HG02870 (cell line): ENCODE measurements around the gene TNNT2.

Experiments
- ATAC-seq: cut with Tn5 transposase; IDR thresholded peaks from one replicate; pipeline ENCODE4 v1.9.1; 2021; ENCODE audit warnings: mild to moderate bottlenecking, moderate library complexity; ENCODE audit not compliant: unreplicated experiment

Gene TNNT2

DNA sequence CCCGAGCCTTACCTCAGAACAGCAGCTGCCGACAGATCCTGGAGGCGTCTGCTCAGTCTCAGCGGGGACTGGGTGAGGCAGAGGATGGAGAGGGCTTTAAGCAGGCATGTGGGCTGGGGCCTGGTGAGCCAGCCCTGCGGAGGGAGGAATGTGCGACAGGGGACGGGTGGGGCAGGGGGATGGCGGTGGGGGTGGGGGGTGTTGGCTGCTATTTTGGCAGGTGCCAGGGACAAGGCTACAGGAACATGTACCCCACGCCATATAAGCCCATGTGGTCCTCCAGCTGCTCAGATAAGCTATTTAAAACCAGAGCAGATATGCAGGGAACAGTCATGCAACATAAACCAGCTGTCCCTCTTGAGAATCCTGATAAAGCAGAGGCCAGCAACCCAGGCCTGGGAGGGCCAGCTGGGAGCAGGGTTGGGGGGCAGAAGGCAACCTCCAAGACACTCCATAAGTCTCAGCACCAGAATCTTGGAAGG lies at the start of gene TNNT2:
TSS of gene TNNT2 (minus strand) at position 70 of the 482 bp plus-strand sequence. CDS start 4,426 bp downstream, outside the sequence.
- ATAC-seq, result no peak

DNA sequence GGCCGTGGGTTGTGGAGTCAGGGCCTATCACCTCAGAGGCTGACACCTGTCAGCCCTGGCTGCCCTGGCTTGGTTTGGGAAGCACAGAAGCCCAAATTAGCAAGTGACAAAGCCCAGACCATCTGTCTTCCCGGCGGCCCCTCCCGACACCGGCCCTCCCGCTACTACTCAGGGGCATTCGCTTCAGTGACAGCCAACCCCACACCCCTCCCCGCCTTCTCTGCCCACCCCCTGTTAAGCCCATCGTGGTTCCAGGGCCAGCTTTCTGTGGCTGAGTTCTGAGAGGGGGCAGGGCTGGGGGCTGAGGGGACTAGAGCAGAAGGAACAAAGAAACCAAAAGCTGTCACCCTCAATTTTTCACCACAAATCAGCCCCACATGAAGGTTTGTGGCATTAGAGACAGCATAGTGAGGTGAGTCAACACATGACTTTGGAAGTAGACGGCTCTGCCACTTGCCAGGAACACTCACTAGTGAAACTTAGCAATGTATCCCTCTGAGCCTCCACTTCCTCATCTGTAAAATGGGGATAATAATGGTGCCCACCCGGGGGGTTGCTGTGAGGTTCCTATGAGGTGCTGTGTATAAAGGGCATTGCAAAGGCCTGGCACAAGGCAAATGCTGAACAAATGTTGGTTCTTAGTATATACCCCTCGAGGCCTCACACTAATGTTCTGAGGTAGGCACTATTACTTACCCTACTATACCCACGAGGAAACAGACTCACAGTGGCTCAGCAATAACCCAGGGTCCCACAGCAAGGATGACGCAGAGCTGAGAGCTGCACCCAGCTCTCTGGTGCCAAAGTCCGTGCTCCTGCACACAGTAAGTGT lies 49.2 kb upstream of the TNNT2 start:
- no peak for ATAC-seq

DNA sequence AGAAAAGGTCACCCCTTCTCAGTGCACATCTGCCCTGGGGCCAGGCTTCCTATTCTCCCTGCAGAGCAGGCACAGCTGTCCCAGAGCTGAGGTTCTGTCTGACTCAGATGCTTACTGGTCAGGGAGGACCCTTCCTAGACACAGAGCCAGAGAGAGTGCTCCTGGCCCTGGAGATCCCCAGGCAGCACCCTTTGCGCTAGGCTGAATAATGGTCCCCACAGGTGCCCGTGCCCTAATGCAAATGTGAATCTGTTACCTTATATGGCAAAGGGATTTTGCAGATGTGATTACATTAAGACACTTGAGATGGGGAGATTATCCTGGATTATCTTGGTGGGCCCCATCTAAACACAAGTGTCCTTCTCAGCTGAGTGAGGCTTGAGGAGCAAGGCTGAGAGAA lies 46.7 kb upstream of the TNNT2 start:
- ATAC-seq, result no peak

DNA sequence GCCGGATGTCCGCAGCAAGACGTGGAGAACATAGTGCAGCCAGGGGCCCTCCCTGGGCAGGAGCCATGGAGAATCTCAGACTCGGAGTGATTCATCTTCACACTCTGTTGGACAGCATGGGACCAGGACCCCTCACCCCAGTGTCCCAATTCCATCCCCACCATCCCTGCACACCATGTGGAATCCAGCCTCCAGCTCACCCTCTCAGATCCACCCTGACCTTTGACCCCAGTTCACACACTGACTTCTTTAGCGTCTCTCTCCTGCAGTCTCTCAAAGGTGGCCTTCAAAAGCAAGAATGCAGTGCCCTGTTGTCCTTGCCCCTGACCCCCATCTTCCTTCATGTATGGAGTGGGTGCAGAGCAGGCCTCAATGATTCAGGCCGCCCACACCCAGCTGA lies 46.2 kb upstream of the TNNT2 start:
- ATAC-seq, result no peak

DNA sequence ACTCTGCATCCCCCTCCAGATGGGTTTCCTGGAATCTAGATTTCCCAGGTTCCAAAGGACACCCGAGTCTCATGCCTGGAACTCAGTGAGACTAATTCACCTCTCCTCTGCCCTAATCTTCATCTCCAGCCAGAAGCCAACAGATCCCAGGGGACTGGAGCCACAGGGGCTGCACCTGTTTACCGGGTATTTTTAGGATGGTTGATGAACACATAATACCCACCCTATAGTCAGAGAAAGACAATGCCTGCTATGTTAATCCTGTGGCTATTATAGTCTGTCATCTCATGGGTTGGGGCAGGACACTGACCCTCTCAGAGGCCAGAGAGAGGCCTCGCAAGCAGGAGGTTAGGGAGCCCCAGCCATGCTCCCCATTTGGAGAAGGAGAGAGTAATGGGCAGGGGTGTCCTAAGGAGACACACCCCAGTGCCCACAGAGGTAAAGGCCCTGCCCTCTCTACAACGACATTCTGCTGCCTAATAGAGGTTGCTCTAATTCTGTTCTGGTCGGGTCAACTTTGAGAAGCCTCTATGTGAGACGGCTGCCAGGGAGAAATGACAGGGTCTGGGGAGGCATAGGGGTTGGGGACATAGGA lies 45.1 kb upstream of the TNNT2 start:
- no peak for ATAC-seq

DNA sequence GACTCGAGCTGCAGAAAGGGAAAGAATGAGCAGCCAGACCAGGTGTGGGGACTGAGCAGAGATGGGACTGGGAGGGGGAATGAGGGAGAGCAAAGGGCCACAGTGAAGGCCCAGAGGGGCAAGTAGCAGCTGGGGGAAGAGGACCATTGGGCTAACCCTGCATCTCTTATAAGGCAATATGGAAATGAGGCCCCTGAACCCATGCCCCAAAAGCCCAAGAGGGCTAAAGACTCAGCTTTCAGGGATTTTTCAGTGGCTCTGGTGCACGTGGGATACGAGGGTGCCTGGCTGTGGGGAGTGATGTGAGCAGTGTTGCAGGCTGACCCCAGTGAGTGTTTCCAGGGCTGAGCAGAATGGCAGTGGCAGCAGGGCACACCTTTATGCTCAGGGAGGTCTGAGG lies 44.5 kb upstream of the TNNT2 start:
- ATAC-seq, result no peak

DNA sequence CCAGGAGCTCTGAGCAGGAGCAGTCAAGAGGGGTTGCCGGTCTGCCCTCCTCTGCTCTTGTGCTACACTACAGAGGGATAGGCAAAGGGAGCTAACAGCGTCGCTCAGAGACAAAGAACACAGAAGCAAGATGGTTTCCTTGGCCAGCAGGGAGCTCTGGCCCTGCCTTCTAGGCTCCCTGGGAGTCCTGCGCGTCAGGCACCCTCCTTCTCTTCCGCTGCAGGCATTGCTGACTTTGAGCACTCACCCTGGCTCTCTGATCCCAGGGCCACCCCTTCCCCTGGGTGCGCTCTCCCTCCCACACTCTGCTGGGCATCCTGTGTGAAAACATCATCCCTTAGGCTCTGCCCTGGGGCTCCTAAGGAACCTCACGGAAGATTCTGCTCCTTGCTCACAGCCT lies 43.6 kb upstream of the TNNT2 start:
- no peak for ATAC-seq

DNA sequence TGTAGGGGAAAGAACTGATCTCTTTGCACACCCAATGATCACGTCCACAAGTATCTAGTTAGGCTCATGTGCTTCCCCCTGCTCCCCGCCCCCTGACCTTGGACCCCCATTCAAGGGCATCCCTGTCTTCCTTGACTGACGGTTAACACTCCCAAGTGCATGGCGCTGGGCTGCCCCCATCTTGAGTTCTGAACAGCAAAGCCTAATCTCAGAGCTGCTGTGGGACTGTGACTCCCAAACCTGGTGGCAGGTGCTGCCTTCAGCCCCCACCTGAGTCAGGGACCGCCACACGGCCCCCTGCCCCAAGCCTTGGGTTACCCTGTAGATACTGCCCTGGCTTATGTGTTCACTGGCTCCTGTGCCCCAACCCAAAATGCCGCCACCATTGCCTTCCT lies 43.1 kb upstream of the TNNT2 start:
- ATAC-seq, result no peak

DNA sequence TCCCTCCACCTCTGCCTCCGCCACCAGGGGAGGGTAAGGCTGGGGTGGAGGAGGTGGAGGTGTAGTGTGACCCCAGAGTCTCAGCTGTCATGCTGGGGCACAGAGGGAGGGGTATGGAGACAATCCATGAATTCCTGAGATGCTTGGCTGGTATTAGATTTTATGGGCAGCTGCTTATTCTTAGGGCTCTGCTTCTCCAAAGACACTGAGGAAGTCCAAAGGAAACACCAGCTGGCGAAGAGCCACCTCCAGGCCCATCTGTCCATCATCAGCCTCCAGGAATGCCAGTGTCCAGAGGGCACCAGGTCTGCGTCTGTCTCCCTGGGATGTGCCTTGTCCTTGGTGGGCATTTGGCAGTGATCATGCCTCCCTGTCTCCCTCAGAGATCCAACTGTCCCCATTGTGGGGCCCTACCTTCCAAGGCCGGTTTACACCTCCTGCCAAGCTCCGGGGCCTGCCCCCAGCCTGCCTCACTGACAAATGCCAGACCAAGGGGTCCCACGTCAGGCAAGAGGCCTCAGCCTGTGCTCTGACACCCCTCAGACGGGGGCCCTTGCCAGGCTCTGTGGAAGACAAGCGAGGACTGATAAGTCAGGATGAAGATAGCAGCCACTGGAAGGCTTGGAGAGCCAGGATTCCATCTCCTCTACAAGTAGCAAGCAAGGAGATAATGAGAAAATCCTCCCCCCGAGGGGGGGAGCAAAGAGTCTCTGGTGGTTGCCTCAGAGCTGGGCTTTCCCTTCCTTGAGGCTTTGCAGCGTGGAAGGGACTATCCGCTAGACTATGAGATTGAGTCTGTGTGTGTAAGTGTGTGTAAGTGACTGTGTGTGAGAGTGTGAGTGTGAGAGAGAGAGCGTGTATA lies 42.5 kb upstream of the TNNT2 start:
- no peak for ATAC-seq

DNA sequence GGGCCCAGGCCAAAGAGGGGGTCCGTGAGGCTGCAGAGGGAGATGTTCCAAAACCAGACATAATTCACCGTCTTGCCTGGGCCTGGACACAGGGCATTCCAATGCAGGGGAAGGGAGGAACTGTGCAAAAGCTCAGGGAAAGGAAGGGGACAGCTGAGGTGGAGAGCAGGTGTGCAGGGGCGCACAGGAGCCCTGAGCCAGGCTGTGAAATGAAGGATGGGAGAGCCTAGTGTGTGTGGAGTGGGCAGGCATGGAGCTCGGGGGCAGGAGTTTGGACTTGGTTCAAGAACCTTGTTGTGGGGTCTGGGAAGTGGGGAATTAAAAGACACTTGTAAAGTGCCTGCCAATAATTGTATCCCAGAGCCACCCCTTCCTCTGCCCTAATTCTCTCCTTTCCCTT lies 41.8 kb upstream of the TNNT2 start:
- no peak for ATAC-seq

DNA sequence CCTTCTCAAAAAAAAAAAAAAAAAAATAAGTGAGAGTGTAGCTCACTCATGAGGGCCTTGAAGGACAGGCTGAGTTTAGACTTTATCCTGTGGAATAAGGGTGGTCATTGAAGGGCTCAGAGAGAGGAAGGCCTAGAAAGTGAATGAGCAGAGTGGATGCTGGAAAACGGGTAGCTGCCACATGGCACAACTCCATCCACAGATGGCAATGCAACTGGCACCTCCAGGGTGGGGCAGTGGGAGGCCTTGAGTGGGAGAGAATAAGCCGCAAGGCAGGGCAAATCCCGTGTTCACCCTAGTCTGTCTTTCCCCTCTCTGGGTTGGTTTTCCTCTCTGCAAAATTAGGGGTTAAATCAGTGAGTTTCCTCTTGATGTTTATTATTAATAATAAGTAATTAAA lies 41.0 kb upstream of the TNNT2 start:
- ATAC-seq, result no peak

DNA sequence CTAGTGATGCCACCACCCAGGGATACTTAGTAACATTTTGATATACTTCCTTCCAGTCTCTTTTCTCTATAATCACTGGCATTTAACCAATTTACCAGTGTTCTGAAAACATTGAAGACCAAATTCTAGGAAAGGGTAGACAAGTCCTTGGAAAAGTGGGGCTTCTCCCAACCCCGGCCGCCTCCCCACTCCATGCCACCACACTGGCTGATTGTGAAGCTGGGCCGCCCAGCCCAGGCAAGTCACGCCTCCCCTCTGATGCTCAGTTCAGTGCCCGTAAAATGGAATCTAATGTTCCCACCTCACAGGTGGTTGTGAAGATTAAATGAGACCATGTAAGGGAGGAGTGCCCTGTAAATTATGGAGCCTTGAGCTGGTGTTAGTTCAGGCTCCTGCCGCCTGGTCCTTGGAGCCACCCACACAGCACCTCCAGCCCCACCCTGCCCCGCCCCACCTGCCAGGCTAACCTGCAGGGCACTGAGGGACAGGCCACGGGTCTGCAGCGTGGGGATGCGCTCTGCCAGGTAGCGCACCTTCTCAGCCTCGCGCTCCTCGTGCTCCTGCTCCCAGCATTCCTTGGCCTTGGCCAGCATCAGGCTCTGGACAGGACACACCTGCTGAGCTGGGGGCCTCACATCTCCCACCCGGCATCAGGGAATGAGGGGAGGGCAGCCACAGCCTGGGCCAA lies 36.7 kb upstream of the TNNT2 start:
- no peak for ATAC-seq

DNA sequence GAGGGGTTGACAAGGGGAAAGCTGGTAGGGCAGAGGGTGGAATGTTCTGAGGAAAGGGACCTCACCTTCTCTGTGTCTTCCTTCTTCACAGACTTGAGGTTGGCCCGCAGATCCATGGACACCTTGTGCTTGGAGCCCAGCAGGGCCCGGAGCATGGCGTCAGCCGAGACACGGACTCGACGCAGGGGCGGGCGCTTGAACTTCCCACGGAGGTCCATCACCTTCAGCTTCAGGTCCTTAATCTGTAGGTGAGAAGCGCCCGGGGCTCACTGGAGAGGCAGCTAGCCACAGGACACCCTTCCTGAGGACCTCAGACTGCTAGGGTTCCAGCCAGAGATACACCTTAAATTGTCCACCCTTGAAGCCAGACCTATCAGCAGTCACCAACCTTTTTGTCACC lies 33.8 kb upstream of the TNNT2 start:
- ATAC-seq, result no peak

DNA sequence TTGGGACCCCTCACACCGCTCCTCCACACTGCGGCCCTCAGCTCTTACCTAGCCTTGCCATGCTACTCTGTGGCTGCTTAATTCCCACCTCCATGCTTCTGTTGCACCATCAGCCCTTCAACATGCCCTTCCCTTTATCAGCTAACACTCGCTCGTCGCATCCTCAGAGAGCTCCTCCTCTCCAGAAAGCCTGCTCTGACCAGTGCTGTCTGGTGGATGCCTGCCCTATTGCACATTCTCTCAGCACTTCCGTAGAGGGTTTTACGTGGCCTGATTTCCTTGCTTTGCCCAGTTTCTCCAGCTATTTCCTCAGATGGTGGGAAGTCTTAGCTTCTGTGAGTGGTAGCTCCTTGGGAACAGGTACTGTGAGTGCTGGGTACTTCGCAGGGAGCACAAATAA lies 32.0 kb upstream of the TNNT2 start:
- no peak for ATAC-seq

DNA sequence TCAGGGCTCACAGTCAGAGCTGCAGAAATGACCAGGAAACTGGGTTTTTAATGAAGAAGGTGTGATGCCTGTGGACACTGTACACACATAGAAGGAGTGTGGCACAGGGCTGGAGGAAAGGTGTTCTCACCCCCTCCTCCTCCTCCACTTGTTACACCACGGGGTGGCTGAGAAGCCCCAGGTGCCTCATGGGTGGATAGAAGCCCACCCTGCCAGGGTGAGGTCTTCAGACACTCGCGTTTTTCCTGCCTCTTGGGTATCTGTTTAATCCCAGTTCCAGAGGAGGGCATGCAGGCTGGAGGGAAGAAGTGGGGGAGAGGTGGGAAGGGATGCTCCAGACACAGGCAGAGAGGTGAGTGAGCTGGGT lies 31.3 kb upstream of the TNNT2 start:
- no peak for ATAC-seq

DNA sequence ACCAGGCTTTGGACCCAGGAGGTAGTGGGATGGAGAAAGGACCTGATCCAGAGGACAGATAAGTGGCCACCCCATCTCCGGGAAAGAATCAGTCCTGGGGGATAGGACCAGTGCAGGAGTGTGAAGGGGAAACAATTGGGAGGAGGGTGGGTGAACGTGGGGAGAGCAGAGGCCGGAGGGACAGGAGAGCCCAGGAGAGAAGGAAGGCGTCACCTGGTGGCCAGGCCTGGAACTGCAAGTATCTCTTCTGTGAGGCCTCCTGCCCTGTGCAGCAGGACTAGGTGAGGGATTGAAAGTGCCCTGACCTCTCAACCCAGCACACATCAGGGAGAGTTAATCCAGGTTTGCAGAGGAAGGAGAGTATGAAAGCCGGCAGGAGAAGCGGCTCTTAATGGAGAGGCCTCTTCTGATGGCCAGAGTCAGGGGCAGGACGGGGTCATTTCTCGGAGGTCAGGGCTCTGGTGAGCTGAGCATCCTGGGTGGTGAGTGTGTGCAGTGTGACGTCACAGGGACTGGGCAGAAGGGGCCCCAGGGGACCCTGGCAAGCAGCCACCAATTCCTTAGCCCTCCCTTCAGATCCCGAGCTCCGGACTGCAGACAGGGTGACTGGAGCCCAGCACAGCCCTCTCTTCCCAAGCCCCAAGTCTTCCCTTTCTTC lies 30.8 kb upstream of the TNNT2 start:
- no peak for ATAC-seq

DNA sequence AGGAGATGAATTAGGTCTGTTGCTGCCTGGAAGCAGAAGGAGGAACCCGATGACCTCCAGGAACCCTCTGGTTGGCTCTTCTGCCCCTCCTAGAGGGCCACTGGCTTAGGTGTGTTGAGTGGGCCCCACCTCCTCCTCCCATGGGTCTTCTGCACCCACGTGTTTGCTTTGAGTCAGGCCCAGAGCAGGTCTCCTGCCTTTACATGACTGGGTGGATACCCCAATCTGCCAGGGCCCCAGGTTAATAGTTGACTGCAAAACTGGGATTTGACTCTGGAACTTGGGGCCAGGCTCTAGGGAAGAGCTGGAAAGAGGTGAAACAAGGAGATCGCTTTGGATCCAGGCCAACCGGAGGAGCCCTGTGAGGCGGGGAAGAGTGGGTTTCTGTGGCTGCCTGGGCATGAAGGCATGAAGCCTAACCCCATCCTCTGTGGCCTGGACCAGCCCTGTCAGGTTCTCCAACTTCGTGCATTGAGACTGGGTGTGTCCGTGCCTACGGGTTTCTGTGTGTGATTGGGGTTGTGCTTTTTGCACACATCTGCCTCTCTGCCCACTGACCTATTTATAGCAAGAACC lies 29.4 kb upstream of the TNNT2 start:
- ATAC-seq, result no peak

DNA sequence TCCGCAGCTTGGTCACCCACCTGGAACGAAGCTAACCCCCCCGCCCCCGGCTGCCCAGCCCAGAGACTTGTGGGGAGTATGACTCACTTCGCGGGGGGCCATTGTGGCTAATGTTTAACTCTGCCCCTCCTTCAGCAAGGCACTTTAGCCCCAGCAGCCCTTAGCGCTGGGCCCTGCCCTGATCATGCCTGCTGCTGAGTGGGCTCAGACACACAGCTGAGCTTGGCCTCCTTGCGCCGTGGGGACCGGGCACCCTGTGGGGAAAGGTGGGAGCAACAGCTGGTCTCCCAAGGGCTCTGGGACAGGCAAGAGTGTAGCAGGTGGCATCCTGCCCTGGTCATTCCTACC lies 28.0 kb upstream of the TNNT2 start:
- ATAC-seq, result no peak

DNA sequence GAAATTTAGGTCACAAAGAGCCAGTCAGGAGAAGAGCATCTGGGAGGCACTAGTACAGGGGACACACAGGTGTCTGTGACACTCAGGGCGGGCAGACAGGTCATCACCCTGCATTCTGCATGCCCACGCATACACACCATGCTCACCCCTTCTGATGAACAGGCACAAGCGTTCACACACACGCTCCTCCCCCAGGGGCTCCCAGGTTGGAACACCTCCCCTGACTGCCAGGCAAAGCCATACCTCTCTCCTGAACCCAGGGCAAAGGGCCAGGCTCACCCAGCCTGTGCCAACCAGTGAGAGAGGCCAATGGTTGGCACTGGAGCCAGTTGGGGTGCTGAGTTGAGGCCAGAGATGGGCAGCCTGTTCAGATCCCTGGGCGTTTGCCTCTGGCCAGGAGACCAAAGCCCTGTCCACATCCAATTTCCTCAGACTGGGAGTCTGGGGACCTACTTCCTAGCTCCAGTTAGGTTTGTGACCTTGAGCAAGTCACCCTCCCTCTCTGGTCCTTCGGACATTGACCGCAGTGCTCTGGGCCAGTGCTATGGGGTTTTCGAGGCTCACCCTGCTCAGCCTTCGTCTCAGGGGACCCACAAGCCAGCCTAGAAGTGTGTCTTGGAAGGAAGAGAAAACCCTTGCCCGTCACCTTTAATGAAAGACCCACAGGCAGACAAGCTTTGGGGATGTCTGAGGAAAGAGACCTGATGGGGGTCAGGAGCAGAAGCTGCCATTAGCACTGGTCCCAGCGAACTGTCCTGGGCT lies 27.4 kb upstream of the TNNT2 start:
- ATAC-seq, result no peak

DNA sequence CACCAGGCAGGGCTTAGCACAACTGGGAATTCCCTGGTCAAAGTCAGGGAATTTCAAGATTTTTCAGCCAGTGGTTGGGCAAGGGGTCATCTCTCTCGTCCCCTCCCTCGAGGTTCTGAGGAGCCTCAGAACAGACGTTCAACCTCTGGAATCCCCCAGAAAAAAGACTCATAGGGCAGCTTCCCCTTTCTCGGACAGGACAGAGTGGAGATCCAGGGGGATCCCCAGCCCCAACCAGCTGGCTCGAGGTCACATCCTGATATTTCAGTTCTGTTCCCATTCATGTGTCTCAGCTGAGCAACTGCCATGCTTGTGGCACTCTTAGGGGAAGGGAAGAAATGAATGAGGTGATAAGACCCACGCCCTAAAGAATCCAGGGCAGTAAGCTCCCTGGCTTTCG lies 26.6 kb upstream of the TNNT2 start:
- ATAC-seq, result no peak
